Measurements from ENCODE around the gene CRLF1.
"Not testable (repeated sequence)": the region's sequence is repeated elsewhere in the genome, so short reads cannot be mapped to it uniquely, and the experiment has no call there.

Gene CRLF1

GRCh38 chr19:18593367-18594095 is 13.1 kb downstream of the CRLF1 start:
- DNase-seq (ENCODE audit: low read depth in 2 of 3, low spot score in 1 of 3): no peak

- not testable (repeated sequence) for DNase-seq (ENCODE audit: low read depth in 2 of 3, low spot score in 1 of 3)
Measured at GRCh38 chr19:18592732-18593131, 13.9 kb downstream of the CRLF1 start.

GRCh38 chr19:18591735-18592385 is 14.7 kb downstream of the CRLF1 start:
- DNase-seq (ENCODE audit: low read depth in 2 of 3, low spot score in 1 of 3): no peak

DNA sequence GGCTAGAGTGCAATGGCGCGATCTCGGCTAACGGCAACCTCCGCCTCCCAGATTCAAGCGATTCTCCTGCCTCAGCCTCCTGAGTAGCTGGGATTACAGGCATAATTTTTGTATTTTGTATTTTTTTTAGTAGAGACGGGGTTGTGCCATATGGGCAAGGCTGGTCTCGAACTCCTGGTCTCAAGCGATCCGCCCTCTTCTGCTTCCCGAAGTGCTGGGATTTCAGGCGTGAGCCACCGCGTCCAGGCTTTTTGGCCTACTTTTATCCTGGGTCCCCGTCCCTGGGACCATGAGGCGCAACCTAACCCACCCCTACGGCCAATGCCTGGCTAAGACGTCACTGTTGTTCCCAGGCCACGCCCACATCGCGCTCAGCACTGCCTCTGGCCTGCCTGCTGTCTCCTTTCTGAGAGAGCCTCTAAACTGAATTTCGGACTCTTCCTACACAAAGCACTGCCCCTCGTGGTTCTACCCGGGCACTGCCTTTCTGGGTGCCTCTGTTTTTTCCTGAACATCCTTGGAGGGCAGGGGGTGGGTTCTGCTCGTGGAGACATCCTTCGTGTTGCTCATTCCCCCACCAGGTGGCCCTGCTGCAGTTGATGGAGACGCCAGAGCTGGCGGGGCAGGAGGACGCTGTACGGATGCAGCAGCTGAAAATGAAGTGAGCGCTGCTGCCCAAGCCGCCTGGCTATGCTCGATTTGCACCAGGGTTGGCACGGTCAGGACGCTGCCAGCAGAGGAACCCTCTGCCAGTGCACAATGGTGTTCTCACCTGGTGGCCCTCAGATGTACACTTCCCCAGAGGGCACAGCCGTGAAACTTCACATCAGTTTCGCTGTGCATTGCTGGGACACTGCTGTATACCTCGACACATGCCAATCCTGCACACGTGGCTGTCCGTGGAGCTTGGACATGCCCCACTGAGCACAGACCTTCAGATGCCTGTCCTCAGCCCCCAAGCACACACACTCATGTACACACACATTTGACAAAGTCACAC is 16.0 kb downstream of the CRLF1 start:
- DNase-seq (ENCODE audit: low read depth in 2 of 3, low spot score in 1 of 3): no peak

DNA sequence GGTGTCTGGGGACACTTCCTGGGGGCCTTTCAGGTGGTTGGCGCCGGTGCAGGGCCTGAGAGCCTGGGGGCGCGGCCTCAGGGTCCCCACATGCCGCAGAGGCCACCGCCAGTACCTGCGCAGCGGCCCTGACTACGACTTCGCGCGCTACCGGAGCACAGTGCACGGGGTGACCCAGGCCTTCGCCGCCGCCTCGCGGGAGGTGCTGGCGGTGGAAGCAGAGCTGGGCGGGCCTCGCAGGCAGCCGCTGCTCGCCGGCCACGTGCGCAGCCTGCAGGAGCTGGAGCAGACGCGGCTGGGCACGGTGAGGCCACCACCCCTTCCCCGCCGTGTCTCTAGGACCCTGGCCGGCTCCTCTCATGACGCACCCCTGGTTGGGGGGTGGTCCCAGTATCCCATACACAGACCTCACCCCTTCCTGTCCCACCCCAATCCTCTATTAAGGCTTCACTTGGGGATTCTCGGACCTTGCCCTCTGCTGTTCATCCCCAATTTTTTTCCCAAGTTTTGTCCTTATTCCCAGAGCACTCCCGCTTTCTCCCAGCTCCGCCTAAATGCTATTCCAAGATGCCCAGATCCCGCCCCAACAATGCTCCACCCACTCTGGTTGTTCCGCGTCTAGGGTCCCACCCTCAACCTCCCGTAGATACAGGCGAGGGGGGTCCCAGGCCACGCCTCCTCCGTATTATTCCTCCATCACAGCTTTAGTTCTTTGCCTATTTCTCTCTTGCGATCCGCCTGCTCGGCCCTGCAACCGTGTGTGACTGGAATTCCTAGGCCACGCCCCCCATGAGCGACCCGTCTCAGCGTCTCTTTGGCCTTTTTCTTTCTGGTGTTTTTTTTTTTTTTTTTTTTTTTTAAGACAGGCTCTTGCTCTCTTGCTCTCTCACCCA is 17.0 kb downstream of the CRLF1 start:
- peak; percentile 53 to 60 (median 59) for DNase-seq (ENCODE audit: low read depth in 2 of 3, low spot score in 1 of 3)

DNA sequence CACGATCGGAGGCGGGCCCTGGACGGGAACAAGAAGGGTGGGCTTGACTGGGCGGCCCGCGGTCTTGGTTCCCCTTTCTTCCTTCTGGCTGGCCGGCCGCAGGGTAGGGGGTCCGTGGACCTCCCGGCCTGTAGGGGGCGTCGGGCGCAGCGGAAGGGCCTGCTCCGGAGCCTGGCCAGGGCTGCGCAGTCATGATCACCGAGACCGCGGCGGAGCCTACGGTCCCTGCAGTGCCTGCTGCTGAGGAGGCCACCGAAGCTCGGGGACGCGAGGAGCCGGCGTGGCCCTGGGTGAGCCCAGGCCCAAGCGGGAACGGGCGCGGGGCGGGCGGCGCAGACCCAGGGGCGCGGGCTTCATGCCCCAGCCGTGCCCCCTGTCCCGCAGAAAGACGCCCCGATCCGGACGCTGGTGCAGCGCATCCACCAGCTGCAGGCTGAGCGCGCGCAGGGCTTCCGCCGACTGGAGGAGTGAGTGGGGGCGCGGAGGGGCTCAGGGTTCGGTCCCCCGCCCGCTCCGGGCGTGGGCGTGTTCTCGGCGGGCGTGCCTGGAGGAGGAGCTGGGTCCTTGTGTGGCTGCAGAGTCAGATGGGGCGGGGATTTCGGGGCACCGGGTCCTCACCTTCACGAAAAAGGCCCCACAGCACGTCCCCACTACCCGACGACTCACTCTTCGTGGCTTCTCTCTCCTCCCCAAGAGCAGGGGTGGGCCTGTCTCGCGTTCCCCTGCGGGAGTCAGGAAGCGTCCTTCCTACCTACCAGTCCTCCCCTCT is 17.8 kb downstream of the CRLF1 start, which contains the start of gene REX1BD:
REX1BD (plus strand) TSS at position 188 of the 769 bp plus-strand sequence; CDS start at position 192, 4 bp downstream.
- peak; percentile 76 to 83 (median 79) for DNase-seq (ENCODE audit: low read depth in 2 of 3, low spot score in 1 of 3)

- no peak for DNase-seq (ENCODE audit: low read depth in 2 of 3, low spot score in 1 of 3)
Measured at GRCh38 chr19:18587962-18588610, 18.5 kb downstream of the CRLF1 start.

DNA sequence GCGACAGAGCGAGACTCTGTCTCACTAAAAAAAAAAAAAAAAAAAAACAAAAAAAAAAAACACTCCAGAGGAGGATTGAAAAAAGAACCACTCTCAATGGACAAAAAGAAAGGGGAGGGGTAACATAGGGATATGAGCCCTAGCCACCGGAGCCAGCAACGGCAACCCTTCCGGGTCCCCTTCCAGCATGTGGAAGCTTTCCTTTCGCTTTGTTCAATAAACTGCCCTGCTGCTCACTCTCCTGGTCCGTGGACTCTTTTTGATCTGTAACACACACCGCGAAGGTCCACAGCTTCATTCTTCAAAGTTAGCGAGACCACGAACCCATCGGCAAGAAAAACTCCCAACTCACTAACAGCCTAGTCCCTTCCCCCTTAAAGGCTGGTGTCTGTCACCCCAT is 19.0 kb downstream of the CRLF1 start:
- no peak for DNase-seq (ENCODE audit: low read depth in 2 of 3, low spot score in 1 of 3)

DNA sequence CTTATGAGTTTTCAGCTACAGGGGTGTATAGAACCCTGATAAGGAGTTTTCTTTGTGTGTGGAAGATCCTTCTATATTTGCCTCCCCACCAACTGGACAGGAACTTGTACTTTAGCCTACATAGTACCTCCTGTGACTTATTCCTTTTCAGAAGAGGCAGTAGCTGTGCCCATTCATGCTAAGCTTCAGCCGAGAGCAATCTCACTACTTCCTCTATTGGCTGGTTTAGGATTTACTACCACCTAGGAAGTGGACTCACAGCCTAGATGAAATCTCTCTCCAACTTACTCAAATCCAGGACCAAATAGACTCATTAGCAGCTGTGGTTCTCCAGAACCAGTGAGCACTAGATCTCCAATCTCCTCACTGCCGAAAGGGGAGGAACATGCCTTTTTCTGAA is 20.3 kb downstream of the CRLF1 start:
- no peak for DNase-seq (ENCODE audit: low read depth in 2 of 3, low spot score in 1 of 3)

GRCh38 chr19:18580311-18580710 is 26.3 kb downstream of the CRLF1 start:
- no peak for DNase-seq (ENCODE audit: low read depth in 2 of 3, low spot score in 1 of 3)

GRCh38 chr19:18577365-18577914 is 29.2 kb downstream of the CRLF1 start:
- no peak for DNase-seq (ENCODE audit: low read depth in 2 of 3, low spot score in 1 of 3)

DNA sequence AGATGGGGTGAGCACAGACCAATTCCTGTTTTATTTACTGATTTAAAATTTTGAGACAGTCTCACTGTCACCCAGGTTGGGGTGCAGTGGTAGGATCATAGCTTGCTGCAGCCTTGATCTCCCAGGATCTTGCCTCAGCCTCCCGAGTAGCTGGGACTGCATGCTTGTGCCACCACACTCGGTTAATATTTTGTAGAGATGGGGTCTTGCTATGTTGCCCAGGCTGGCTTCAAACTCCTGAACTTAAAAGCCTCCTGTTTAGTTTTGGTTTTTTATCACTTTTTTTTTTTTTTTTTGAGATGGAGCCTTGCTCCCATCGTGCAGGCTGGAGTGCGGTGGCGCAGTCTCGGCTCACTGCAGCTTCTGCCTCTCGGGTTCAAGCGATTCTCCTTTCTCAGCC is 30.2 kb downstream of the CRLF1 start:
- no peak for DNase-seq (ENCODE audit: low read depth in 2 of 3, low spot score in 1 of 3)

DNA sequence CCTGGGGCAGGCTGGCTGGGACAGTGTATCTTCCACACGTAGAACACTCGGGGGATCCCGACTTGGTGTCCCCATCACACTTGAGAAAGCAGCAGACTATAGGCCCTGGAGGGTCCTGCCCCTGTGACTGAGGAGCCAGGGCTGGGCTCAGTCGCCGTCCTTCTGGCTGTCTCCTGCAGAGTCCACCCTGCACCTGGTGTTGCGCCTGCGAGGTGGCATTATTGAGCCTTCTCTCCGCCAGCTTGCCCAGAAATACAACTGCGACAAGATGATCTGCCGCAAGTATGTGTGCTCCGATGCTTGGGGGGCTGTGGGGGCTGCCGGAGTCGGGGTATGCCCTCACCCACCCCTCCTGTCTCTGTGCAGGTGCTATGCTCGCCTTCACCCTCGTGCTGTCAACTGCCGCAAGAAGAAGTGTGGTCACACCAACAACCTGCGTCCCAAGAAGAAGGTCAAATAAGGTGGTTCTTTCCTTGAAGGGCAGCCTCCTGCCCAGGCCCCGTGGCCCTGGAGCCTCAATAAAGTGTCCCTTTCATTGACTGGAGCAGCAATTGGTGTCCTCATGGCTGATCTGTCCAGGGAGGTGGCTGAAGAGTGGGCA is 31.8 kb downstream of the CRLF1 start:
- DNase-seq (ENCODE audit: low read depth in 2 of 3, low spot score in 1 of 3): no peak

- DNase-seq (ENCODE audit: low read depth in 2 of 3, low spot score in 1 of 3): peak; percentile 98 to 99 (median 98)
Measured at GRCh38 chr19:18571564-18572344, 34.8 kb downstream of the CRLF1 start, which contains the start of gene UBA52. Gene UBA52, plus strand, starts transcription at chr19:18571857. Its CDS starts 1,444 bp downstream, at chr19:18573301.

GRCh38 chr19:18568367-18568766 is 38.2 kb downstream of the CRLF1 start:
- DNase-seq (ENCODE audit: low read depth in 2 of 3, low spot score in 1 of 3): no peak

- no peak for DNase-seq (ENCODE audit: low read depth in 2 of 3, low spot score in 1 of 3)
Measured at GRCh38 chr19:18566953-18567352, 39.6 kb downstream of the CRLF1 start.

- no peak for DNase-seq (ENCODE audit: low read depth in 2 of 3, low spot score in 1 of 3)
Measured at GRCh38 chr19:18562086-18562485, 44.5 kb downstream of the CRLF1 start.

- no peak for DNase-seq (ENCODE audit: low read depth in 2 of 3, low spot score in 1 of 3)
Measured at GRCh38 chr19:18559685-18560084, 46.9 kb downstream of the CRLF1 start.

Data from stimulated activated CD4-positive, alpha-beta T cell treated with anti-CD3 and anti-CD28 coated beads, Interleukin-12 subunit alpha, Interleukin-12 subunit beta, amount 100 ng/mL, for 48 hours (primary cell).